Endodermal cell (in vitro differentiated cells): Measurements from ENCODE around the gene JAML. TPM values are rescaled to one million over a fixed set of nuclear protein-coding genes. Genes with fewer than 3 reads are reported as not detected.

Source experiments
- DNase-seq: peaks from one replicate; pipeline ENCODE4 v3.0.0-alpha.2; 2017
- H3K27ac ChIP-seq: 2 replicates; pipeline ENCODE4 v1.5.1; 2013; ENCODE audit warnings: mild to moderate bottlenecking, low read depth, low read length, moderate library complexity
- H3K27me3 ChIP-seq: 2 replicates; pipeline ENCODE4 v1.6.1; 2013; ENCODE audit warnings: mild to moderate bottlenecking, low read length, moderate library complexity; ENCODE audit not compliant: insufficient read depth, control insufficient read depth, poor library complexity, severe bottlenecking
- H3K36me3 ChIP-seq: 2 replicates; pipeline ENCODE4 v1.7.0; 2013; ENCODE audit warnings: mild to moderate bottlenecking, low read length, moderate library complexity; ENCODE audit not compliant: control insufficient read depth, insufficient read depth
- H3K4me1 ChIP-seq: one replicate; pipeline ENCODE4 v1.7.0; 2013; ENCODE audit warnings: low read length; ENCODE audit not compliant: control insufficient read depth, insufficient read depth
- H3K4me3 ChIP-seq: 2 replicates; pipeline ENCODE4 v1.5.1; 2013; ENCODE audit warnings: mild to moderate bottlenecking, low read length, moderate library complexity
- H3K9ac ChIP-seq: 2 replicates; pipeline ENCODE4 v1.6.1; 2013; ENCODE audit warnings: mild to moderate bottlenecking, low read length, moderate library complexity; ENCODE audit not compliant: poor library complexity, severe bottlenecking; ENCODE audit errors: extremely low read depth
- H3K9me3 ChIP-seq: 2 replicates; pipeline ENCODE4 v1.6.1; 2013; ENCODE audit warnings: mild to moderate bottlenecking, low read length, moderate library complexity; ENCODE audit not compliant: control insufficient read depth
- H3K27ac Mint-ChIP-seq: 2 replicates; pipeline ENCODE4 v1.8.0; 2020; ENCODE audit warnings: mixed read lengths
- H3K27me3 Mint-ChIP-seq: 2 replicates; pipeline ENCODE4 v1.8.0; 2021; ENCODE audit warnings: mild to moderate bottlenecking, mixed read lengths; ENCODE audit not compliant: insufficient read depth
- H3K36me3 Mint-ChIP-seq: 2 replicates; pipeline ENCODE4 v1.8.0; 2020; ENCODE audit warnings: low read depth, mixed read lengths
- H3K4me1 Mint-ChIP-seq: 2 replicates; pipeline ENCODE4 v1.8.0; 2020; ENCODE audit warnings: mixed read lengths
- H3K4me3 Mint-ChIP-seq: 2 replicates; pipeline ENCODE4 v1.8.0; 2020; ENCODE audit warnings: mild to moderate bottlenecking, moderate library complexity, mixed read lengths
- H3K9me3 Mint-ChIP-seq: 2 replicates; pipeline ENCODE4 v1.8.0; 2020; ENCODE audit warnings: mild to moderate bottlenecking, mixed read lengths
- WGBS, 2 experiments: methylation state at CpG; one replicate each; pipeline versions ENCODE4 v1.1.5 to v1.1.7; 2013; ENCODE audit warnings: missing lambda C conversion rate in 2 of 2, mixed read lengths in 1 of 2; ENCODE audit not compliant: insufficient coverage in 1 of 2, insufficient read length in 1 of 2; 5-methylcytosine and 5-hydroxymethylcytosine counted together
- total RNA-seq, 2 donors: library from RNA; stranded (reverse); fragmentation: NEBNext Ultra II Directional in 1 of 2; extraction: Animal tissue kit (Norgen Biotek cat#: 25700) in 1 of 2; gene quantifications; 2 replicates in 1 of 2; 3 replicates in 1 of 2; pipeline ENCODE4 v1.2.1, GENCODE V29; 2021
- TF ChIP-seq, protein P1 (sequence below): fragments of 200-600 bp; sonication (generic); conservative IDR thresholded peaks from 2 replicates; pipeline ENCODE4 v1.5.0; 2021; ENCODE audit warnings: antibody characterized with exemption, mild to moderate bottlenecking

The JAML gene
- total RNA-seq, 2 donors from 2014 or later = 0.40 to 0.55 TPM

DNA sequence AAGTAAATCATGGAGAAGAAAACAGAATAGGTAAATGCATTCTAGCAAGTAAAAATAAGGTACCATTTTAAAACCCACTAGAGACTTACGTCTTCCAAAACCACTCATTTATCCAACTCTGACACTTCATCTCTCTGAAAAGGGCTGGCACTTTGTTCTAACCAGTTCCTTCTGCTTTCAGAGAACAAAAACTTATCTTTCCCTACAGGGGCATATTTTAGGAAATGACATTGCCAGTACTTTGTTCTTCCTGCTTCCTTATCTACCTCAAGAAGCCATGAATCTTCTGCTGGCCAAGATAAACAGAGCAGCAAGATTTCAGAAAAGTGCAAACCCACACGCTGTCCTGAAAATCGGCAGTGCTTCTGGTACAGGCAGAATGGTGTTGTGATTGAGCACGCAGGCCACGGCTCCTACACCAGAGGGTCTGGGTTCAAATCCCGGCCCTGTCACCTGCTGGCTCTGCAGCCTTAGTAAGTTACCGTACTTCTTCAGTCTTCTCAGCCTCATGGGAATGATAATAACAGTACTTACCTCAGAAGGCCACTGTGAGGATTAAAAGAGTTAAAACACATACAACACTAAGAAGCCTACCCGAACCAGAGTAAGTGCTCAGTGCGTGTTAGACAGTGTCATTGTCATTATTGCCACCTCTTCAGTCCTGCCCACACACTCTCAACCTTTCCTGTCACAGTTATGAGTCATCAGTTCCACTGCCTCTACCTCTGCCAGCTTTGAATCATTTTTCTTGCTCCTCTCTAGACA is 16.4 kb upstream of the JAML start:
- Mint-ChIP-seq H3K27ac (no peak overlapping the region), H3K4me1 (peaks cover 14% of the 10 kb centered on the region), H3K27me3 (peaks cover 20% of the 10 kb centered on the region), H3K9me3 (no peaks in the 10 kb centered on the region), H3K4me3 (no peak overlapping the region), H3K36me3 (no peaks in the 10 kb centered on the region)
- no peak overlapping the region for H3K27ac ChIP-seq
- no peaks in the 10 kb centered on the region for H3K9me3 ChIP-seq
- no peak overlapping the region for H3K4me3 ChIP-seq
- no peaks in the 10 kb centered on the region for H3K36me3 ChIP-seq
- 86 to 90% methylated on average over 7 to 9 of the region's 9 CpGs for WGBS, 2 experiments
- TF ChIP-seq, protein P1, sequence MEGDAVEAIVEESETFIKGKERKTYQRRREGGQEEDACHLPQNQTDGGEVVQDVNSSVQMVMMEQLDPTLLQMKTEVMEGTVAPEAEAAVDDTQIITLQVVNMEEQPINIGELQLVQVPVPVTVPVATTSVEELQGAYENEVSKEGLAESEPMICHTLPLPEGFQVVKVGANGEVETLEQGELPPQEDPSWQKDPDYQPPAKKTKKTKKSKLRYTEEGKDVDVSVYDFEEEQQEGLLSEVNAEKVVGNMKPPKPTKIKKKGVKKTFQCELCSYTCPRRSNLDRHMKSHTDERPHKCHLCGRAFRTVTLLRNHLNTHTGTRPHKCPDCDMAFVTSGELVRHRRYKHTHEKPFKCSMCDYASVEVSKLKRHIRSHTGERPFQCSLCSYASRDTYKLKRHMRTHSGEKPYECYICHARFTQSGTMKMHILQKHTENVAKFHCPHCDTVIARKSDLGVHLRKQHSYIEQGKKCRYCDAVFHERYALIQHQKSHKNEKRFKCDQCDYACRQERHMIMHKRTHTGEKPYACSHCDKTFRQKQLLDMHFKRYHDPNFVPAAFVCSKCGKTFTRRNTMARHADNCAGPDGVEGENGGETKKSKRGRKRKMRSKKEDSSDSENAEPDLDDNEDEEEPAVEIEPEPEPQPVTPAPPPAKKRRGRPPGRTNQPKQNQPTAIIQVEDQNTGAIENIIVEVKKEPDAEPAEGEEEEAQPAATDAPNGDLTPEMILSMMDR = no peak
- DNase-seq = no peak
- H3K9ac ChIP-seq = no peak overlapping the region
- peaks cover 7% of the 10 kb centered on the region for H3K4me1 ChIP-seq
- peaks cover 14% of the 10 kb centered on the region for H3K27me3 ChIP-seq

DNA sequence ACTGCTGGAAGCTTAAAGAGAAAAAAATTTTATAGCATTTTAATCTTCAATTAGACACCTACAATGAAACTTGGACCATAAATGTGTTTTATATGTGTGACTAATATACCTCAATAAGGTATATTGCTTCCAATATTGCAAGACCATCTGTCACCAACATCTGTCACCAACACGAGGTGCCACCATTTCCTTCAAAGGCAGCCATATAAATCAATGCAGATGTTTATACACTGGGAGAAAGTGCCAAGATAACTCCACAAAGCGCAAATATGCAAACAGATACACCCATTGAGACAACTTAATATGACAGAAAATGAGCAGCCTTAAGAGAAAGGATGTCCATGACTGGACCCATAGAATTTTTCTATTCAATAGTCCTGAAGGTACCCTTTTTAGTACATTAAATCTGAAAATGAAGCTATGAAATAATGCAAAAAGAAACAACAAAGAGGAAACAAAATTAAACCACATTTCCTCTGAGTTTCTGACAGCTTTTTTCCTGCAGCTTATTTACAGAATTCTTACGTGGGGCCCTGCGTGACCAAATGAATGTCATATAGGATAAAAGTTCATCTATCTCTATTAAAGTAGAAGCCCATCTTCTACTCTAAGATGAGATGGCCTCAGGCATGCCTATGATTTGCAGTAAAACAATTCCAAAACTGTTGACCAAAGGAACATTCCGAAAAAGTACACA is 14.8 kb upstream of the JAML start:
- no peak for DNase-seq
- Mint-ChIP-seq H3K4me3 (no peak overlapping the region), H3K27ac (no peak overlapping the region), H3K27me3 (peaks cover 14% of the 10 kb centered on the region), H3K36me3 (no peaks in the 10 kb centered on the region), H3K9me3 (no peaks in the 10 kb centered on the region), H3K4me1 (peaks cover 14% of the 10 kb centered on the region)
- Histone ChIP-seq H3K4me1 (peaks cover 7% of the 10 kb centered on the region), H3K27ac (no peak overlapping the region), H3K9me3 (no peaks in the 10 kb centered on the region), H3K4me3 (no peak overlapping the region), H3K27me3 (peaks cover 5% of the 10 kb centered on the region), H3K36me3 (no peaks in the 10 kb centered on the region), H3K9ac (no peak overlapping the region)
- 80 to 95% methylated on average over 4 to 5 of the region's 5 CpGs for WGBS, 2 experiments
- TF ChIP-seq, protein P1 = no peak

DNA sequence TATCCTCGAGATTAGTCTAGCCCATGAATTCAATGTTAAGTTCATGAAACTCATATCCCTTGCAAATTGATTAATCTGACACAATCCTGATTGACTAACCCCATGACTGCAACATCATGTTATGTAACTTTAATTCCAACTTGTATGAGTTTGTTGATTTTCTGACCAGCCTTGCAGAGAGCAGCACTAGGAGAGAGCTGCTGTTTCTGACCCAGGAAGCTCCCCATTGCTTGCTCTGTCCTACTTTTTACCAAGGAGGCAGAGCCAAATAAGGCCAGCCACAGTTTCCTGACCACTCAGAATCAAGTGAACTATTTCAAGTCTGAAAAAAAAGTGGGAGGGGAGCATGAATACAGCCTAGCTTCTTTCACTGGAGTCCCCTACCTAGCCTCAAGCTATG is 14.1 kb upstream of the JAML start:
- no peaks in the 10 kb centered on the region for H3K36me3 ChIP-seq
- H3K9me3 ChIP-seq = no peaks in the 10 kb centered on the region
- no peak overlapping the region for H3K27ac ChIP-seq
- no peak overlapping the region for H3K4me3 Mint-ChIP-seq
- H3K36me3 Mint-ChIP-seq = no peaks in the 10 kb centered on the region
- WGBS, 2 experiments = 86 to 97% methylated on average over 1 of the region's 1 CpG
- H3K9me3 Mint-ChIP-seq = no peaks in the 10 kb centered on the region
- no peak overlapping the region for H3K27ac Mint-ChIP-seq
- H3K4me1 Mint-ChIP-seq = peaks cover 14% of the 10 kb centered on the region
- H3K27me3 Mint-ChIP-seq = peaks cover 7% of the 10 kb centered on the region
- no peak overlapping the region for H3K4me3 ChIP-seq
- no peak overlapping the region for H3K9ac ChIP-seq
- peaks cover 5% of the 10 kb centered on the region for H3K27me3 ChIP-seq
- DNase-seq = no peak
- TF ChIP-seq, protein P1 = no peak
- peaks cover 7% of the 10 kb centered on the region for H3K4me1 ChIP-seq
